ENCODE results near the gene FAM13C. TPM values are rescaled to one million over a fixed set of nuclear protein-coding genes. Genes with fewer than 3 reads are reported as not detected.
A peak's percentile ranks its signal among the peaks of the same experiment; 100 is the strongest.

Gene FAM13C
- total RNA-seq, 4 donors from 2014 or later: 2.8 to 26.9 (median 7.1) TPM

DNA sequence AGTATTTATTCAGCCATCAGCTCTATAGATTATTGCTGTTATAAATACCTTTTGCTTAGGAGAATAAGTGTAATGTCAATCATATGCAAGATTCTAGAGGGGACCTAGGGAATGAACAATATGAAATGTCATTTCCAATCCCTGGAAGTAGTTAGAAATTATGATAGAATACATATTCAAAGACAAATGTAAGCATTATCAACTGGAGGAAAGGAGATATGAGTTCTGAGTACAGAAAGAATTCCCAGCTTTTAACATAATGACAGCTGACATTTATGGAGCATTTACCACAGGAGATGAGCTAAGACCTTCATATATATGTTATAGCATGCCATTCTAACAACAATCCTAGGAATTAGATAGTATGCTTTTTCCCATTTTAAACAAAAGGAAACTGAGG lies 86.2 kb downstream of the FAM13C start:
- H3K4me1 ChIP-seq: peaks cover 0 to 30% (median 0%) of the 10 kb centered on the region in 3 donors
- H3K9me3 ChIP-seq: no peaks in the 10 kb centered on the region
- H3K27me3 ChIP-seq: no peaks in the 10 kb centered on the region
- TF ChIP-seq POLR2A (IDR thresholded peaks at IDR 0.05): no peak
- TF ChIP-seq, protein P1, sequence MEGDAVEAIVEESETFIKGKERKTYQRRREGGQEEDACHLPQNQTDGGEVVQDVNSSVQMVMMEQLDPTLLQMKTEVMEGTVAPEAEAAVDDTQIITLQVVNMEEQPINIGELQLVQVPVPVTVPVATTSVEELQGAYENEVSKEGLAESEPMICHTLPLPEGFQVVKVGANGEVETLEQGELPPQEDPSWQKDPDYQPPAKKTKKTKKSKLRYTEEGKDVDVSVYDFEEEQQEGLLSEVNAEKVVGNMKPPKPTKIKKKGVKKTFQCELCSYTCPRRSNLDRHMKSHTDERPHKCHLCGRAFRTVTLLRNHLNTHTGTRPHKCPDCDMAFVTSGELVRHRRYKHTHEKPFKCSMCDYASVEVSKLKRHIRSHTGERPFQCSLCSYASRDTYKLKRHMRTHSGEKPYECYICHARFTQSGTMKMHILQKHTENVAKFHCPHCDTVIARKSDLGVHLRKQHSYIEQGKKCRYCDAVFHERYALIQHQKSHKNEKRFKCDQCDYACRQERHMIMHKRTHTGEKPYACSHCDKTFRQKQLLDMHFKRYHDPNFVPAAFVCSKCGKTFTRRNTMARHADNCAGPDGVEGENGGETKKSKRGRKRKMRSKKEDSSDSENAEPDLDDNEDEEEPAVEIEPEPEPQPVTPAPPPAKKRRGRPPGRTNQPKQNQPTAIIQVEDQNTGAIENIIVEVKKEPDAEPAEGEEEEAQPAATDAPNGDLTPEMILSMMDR (IDR thresholded peaks at IDR 0.05): no peak
- H3K36me3 ChIP-seq: no peaks in the 10 kb centered on the region
- DNase-seq: no peak
- no peak overlapping the region for H3K27ac ChIP-seq
- intact Hi-C loops (cut with DNase I): no loop called here
- H3K4me3 ChIP-seq: no peak overlapping the region

DNA sequence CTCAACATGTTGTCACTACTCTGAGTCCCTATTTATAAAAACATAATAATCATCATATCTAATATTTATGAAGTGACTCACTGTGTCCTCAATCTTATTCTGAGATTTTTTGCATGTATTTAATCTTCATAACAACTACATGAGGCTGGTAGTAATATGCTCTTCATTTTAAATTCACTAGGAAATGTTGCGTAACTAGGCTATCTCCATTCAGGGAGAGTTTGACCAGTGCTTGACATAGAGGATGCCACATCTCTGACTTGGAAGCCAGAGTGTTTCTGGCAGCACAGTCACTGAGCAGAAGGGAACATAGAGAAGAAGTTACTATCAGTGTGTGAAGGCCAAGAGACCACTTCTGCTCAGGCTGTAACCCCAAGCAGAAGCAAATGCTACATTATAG lies 88.9 kb downstream of the FAM13C start:
- no peak for DNase-seq
- no peak overlapping the region for H3K4me3 ChIP-seq
- TF ChIP-seq POLR2A (IDR thresholded peaks at IDR 0.05): no peak
- TF ChIP-seq, protein P1 (IDR thresholded peaks at IDR 0.05): no peak
- 83 to 92% methylated on average over 1 of the region's 1 CpG for WGBS, 2 donors
- peaks cover 0 to 17% (median 0%) of the 10 kb centered on the region in 3 donors for H3K36me3 ChIP-seq
- H3K9me3 ChIP-seq: no peaks in the 10 kb centered on the region
- H3K4me1 ChIP-seq: peaks cover 0 to 24% (median 0%) of the 10 kb centered on the region in 3 donors
- peak overlapping the region in 1 of 4 donors; percentile 21 for H3K27ac ChIP-seq
- intact Hi-C loops (cut with DNase I): no loop called here
- H3K27me3 ChIP-seq: no peaks in the 10 kb centered on the region

DNA sequence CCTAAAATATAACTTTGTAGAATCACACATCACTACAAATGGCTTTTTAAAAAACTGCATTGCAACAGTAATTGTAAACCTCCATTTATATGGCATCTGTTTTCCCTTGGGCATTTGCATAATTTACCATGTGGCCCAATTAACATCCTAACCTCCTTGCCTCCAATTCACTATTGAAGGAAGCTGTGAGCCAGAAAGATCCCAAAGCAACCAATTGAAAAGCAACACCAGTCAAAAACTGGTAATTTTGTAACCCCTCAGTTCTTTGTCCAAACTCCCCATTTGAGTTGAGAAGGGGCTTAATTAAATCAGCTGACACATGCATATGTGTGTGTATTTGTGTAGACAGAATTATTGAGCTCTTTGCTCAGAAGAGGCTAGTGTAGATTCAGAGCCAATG lies 90.3 kb downstream of the FAM13C start:
- TF ChIP-seq, protein P1 (IDR thresholded peaks at IDR 0.05): no peak
- no peak for TF ChIP-seq POLR2A (IDR thresholded peaks at IDR 0.05)
- H3K4me1 ChIP-seq: peaks cover 0 to 24% (median 0%) of the 10 kb centered on the region in 3 donors
- H3K27ac ChIP-seq: no peak overlapping the region
- intact Hi-C loops (cut with DNase I): no loop called here
- peaks cover 0 to 27% (median 0%) of the 10 kb centered on the region in 3 donors for H3K36me3 ChIP-seq
- H3K9me3 ChIP-seq: no peaks in the 10 kb centered on the region
- H3K4me3 ChIP-seq: no peak overlapping the region
- no peaks in the 10 kb centered on the region for H3K27me3 ChIP-seq
- DNase-seq: no peak

DNA sequence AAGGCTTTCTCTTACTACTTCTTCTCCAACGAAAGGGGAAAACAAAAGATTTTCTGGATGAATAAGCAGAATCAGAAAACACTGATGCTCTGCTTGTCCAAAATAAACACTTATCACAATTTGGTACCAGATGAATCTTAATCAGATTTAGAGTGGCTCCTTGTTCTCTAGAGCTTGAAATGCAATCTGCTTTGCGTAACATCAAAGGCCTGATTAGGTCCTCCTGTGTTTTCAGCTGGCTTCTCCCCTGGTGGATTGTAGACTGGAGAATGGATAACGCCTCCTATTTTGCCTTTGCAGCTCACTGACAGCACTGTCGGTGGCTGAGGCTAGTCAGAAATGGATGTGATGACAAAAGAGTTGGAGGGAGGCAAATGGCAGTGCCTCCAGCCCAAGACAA lies 91.2 kb downstream of the FAM13C start:
- peaks cover 0 to 27% (median 0%) of the 10 kb centered on the region in 3 donors for H3K36me3 ChIP-seq
- no peak for DNase-seq
- intact Hi-C loops (cut with DNase I): no loop called here
- peaks cover 0 to 24% (median 0%) of the 10 kb centered on the region in 3 donors for H3K4me1 ChIP-seq
- H3K4me3 ChIP-seq: no peak overlapping the region
- WGBS, 2 donors: 65 to 71% methylated on average over 3 of the region's 4 CpGs
- no peak overlapping the region for H3K27ac ChIP-seq
- no peaks in the 10 kb centered on the region for H3K27me3 ChIP-seq
- TF ChIP-seq, protein P1 (IDR thresholded peaks at IDR 0.05): no peak
- no peak for TF ChIP-seq POLR2A (IDR thresholded peaks at IDR 0.05)
- H3K9me3 ChIP-seq: no peaks in the 10 kb centered on the region

DNA sequence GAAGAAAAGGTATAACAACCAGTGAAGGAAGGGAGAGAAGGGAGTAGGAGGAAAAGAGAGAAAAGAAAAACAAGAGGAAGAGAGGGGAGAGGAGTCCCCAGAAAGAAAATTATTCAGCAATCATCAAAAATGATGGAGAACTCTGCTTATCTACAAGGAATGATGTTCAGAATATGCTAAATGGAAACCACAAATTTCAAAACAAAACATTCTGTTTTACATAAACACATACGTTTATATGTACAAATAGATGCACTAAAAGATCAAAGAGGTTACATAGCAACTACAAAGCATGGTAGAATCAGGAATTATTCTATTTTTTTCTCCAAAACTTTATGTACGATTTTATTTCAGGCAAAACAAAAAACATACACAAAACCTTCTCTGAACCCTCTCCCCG lies 91.9 kb downstream of the FAM13C start:
- Histone ChIP-seq H3K27ac (no peak overlapping the region), H3K4me1 (peaks cover 0 to 24% (median 0%) of the 10 kb centered on the region in 3 donors), H3K4me3 (no peak overlapping the region), H3K9me3 (no peaks in the 10 kb centered on the region), H3K36me3 (peaks cover 0 to 27% (median 0%) of the 10 kb centered on the region in 3 donors), H3K27me3 (no peaks in the 10 kb centered on the region)
- intact Hi-C loops (cut with DNase I): no loop called here
- no peak for DNase-seq
- TF ChIP-seq, protein P1 (IDR thresholded peaks at IDR 0.05): no peak
- no peak for TF ChIP-seq POLR2A (IDR thresholded peaks at IDR 0.05)
- WGBS, 2 donors: 75 to 79% methylated on average over 3 of the region's 3 CpGs
